Hematopoietic multipotent progenitor cell treated with erythropoietin and hydrocortisone succinate and interleukin-3 and kit ligand, for 6 days (in vitro differentiated cells): ENCODE results near the gene PKD1.
A peak's percentile ranks its signal among the peaks of the same experiment; 100 is the strongest.

Experiments
- DNase-seq: peaks from one replicate; pipeline ENCODE4 v3.0.0-alpha.2; 2015

The PKD1 gene

DNA sequence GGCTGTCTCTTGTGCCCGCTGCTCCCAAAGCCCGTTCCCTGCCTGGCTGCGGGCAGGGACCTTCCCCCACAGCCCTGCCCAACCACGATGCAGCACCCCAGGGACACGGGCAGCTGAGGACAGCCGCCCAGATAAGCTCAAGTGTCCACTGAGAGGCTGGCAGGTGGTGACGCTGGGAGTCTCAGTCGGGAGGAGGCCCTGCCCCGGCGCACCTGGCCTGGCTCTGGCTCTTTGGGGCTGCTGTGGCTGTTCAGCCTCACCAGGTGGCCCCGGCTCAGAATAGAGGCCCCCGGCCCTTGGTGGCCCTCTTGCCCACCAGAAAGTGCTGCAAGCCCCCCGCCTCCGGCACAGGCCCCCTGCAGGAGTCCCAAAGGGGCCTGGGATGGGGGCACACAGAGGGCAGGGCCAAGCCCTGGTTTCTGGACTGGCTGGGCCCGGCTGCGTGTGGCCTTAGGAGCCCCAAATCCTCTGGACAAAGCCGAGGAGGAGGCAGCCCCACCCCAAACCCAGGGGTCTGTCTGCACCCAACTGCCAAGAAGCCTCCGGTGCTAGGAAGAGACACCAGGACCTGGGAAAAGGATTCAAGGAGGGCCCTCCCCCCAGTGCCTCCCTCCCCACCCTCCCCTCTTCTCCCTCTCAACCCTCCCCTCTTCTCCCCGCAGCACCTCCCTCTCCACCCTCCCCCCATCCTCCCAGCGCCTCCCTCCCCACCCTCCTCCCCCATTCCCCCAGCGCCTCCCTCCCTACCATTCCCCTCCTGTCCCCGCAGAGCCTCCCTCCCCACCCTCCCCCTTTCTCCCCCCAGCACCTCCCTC, 93.3 kb downstream of the PKD1 start:
- DNase-seq, result no peak

DNA sequence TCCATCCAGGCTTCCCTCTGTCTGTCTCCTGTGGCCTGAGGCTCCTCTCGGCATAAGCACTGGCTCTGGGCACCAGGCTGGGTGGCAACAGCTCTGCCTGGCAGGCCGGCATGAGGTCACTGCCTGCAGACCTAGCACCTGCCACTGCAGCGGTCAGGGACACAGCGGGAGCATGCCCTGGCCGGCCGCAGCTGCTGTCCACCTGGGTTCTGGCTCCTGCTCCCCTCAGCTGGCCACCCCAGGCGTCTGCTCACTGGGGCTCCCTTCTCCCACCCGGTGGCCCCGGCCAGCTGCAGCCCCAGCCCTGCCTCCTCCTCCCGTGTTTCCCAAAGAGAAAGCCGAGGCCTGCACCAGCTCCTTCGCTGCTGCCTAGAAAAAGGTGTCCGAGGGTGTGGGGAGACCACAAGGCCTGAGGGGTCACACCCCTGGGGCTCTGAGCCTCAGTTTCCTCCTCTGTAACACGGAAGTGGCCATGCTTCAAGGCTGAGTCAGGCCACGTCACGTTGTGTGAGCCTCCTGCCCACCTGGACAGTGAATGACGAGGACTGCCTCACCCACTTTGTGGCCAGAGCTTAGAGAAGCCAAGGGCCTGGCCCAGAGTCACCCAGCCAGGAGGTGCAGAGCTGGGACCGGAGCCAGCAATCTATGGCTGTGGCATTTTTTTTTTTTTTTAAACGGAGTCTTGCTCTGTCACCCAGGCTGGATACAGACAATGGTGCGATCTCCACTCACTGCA, 94.7 kb downstream of the PKD1 start:
- DNase-seq, result peak; percentile 51

- no peak for DNase-seq
Measured at GRCh38 chr16:2040041-2040786, 95.5 kb downstream of the PKD1 start.

DNA sequence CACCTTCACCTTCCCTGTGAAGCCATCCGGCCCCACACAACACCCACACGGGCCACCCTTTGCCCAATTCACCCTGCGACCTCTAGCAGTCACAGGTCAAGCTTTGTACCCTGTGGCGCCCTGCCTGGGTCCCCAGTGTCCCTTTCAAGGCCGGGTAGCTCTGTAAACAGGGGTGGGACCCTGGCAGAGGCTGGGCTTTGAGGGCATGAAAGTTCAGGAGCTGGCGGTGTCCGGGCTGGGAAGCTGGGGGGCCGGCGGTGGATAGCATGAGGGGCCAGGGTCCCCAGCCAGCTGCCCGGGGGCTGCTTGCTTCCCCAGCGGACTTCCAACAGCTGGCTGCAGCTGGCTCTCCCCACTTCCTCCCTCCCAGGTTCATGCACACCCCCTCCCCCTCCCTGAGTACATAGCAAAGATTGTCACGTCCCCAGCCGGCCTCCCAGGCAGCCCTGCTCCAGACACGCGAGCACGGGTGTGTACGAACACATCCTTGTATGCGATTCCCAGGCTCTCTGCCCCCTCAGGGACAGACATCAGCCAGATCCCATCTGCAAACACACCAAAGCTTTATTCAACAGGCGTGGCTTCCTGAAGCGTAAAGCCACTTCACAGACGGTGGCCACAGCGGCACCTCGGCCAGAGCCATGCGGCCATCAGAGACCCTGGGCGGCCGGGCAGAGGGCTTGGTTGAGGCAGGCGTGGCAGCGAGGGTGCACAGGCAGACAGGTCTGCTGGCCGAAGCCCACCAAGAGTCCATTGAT, 96.2 kb downstream of the PKD1 start:
- no peak for DNase-seq
